Hindlimb muscle (tissue), 1 donor: ENCODE data around the gene ZNF823. TPM values are rescaled to one million over a fixed set of nuclear protein-coding genes. Genes with fewer than 3 reads are reported as not detected.
"Not testable (repeated sequence)": the region's sequence is repeated elsewhere in the genome, so short reads cannot be mapped to it uniquely, and the experiment has no call there.

Experiments used
- DNase-seq: peaks from one replicate; pipeline ENCODE4 v3.0.0-alpha.2; 2013
- polyA plus RNA-seq: library from polyadenylated mRNA; unstranded; fragments of 120-200 nt; gene quantifications from one replicate; pipeline ENCODE4 v1.2.1, GENCODE V29; 2013; ENCODE audit not compliant: insufficient read length

The ZNF823 gene
- polyA plus RNA-seq, 1 donor, result 3.7 TPM

DNA sequence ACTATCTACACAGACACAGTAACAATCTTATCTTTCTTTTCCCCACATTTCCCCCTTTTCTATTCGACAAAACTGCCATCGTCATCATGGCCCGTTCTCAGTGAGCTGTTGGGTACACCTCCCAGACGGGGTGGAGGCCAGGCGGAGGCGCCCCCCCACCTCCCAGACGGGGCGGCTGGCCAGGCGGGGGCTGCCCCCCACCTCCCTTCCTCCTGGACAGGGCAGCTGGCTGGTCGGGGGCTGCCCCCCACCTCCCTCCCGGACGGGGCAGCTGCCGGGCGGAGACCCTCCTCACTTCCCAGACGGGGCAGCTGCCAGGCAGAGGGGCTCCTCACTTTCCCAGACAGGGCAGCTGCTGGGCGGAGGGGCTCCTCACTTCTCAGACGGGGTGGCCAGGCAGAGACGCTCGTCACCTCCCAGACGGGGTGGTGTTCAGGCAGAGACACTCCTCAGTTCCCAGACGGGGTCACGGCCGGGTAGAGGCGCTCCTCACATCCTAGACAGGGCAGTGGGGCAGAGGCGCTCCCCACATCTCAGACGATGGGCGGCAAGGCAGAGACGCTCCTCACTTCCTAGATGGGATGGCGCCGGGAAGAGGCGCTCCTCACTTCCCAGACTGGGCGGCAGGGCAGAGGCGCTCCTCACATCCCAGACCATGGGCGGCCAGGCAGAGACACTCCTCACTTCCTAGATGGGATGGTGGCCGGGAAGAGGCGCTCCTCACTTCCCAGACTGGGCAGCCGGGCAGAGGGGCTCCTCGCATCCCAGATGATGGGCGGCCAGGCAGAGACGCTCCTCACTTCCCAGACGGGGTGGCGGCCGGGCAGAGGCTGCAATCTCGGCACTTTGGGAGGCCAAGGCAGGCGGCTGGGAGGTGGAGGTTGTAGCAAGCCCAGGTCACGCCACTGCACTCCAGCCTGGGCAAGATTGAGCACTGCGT is 61.8 kb downstream of the ZNF823 start:
- not testable (repeated sequence) for DNase-seq

GRCh38 chr19:11675569-11675968 is 63.2 kb downstream of the ZNF823 start:
- no peak for DNase-seq

GRCh38 chr19:11674067-11674492 is 64.7 kb downstream of the ZNF823 start:
- no peak for DNase-seq

- DNase-seq, result peak; percentile 52
Measured at GRCh38 chr19:11673608-11674041, 65.1 kb downstream of the ZNF823 start.

Other genes starting within 250 kb of the ZNF823 start
- 6.7 TPM for gene ZNF653, start 233.1 kb downstream of the ZNF823 start, polyA plus RNA-seq
- 54.1 TPM for gene ECSIT, start 209.8 kb downstream of the ZNF823 start, polyA plus RNA-seq
- gene CNN1, start 200.1 kb downstream of the ZNF823 start, polyA plus RNA-seq, result 43.0 TPM
- gene ELOF1, start 179.7 kb downstream of the ZNF823 start, polyA plus RNA-seq, result 35.6 TPM
- gene ACP5, start 161.3 kb downstream of the ZNF823 start, polyA plus RNA-seq, result 2.7 TPM
- gene ZNF627, start 141.5 kb downstream of the ZNF823 start, polyA plus RNA-seq, result 11.0 TPM
- 6.4 TPM for gene ZNF441, start 28.1 kb upstream of the ZNF823 start, polyA plus RNA-seq
- 4.5 TPM for gene ZNF491, start 59.6 kb upstream of the ZNF823 start, polyA plus RNA-seq
- gene ZNF440, start 75.3 kb upstream of the ZNF823 start, polyA plus RNA-seq, result 6.4 TPM
- gene ZNF439, start 109.8 kb upstream of the ZNF823 start, polyA plus RNA-seq, result 4.1 TPM
- gene ZNF69, start 148.8 kb upstream of the ZNF823 start, polyA plus RNA-seq, result 3.4 TPM
- gene ZNF700, start 186.2 kb upstream of the ZNF823 start, polyA plus RNA-seq, result 7.4 TPM
- 2.4 TPM for gene ZNF763, start 226.1 kb upstream of the ZNF823 start, polyA plus RNA-seq